HG03064 (cell line): ENCODE results near the gene NELL1.
"Not testable (repeated sequence)": the region's sequence is repeated elsewhere in the genome, so short reads cannot be mapped to it uniquely, and the experiment has no call there.

Experiments used
- ATAC-seq: cut with Tn5 transposase; IDR thresholded peaks from one replicate; pipeline ENCODE4 v1.9.1; 2021; ENCODE audit warnings: low read depth; ENCODE audit not compliant: unreplicated experiment

NELL1 gene

DNA sequence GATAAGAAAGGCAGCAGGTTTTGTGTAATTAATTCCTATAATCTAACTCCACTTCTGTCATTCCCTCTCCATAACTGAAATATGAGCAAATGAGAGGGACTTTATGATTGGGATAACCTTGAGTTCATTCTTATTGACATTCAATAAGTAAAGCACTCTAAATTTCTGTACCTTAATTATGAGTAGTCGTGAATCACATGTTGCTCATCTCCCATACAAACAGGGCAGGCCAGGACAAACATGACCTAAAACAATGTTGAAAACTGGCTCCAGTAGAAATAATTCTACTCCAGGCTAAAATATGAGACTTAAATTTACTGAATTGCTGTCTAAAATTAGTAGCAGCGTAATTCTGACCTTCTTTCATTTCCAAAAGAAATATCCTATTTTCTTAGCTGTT is 505.4 kb downstream of the NELL1 start:
- no peak for ATAC-seq

DNA sequence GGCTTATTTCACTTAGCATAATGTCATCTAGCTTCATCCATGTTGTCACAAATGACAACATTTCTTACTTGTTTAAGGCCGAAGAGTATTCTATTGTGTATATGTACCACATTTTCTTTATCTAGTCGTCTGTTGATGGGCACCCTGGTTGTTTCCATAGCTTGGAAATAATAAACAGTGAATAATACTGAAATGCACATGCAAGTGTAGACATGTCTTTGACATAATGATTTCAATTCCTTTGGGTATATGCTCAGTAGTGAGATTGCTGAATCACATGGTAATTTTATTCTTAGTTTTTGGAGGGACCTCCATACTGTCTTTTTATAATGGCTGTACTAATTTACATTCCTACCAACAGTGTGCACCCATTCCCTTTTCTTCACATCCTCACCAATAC is 508.0 kb downstream of the NELL1 start:
- no peak for ATAC-seq

DNA sequence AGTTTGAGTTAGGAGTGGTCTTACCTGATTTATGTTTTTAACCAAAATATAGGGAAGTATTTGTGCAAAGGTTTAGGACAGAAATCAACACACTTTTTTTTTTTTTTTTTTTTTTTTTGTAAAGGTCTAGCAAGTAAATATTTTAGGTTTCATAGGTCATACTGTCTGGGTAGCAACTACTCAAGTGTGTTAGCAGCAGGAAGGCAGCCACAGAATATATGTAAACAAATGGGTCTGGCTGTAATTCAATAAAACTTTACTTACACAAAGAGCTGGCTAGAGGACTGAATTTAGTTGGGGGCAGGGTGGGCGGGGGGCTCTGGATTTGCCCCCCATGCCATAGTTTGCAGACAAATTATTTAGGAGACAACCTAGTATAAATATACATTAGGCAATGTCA is 510.4 kb downstream of the NELL1 start:
- no peak for ATAC-seq

DNA sequence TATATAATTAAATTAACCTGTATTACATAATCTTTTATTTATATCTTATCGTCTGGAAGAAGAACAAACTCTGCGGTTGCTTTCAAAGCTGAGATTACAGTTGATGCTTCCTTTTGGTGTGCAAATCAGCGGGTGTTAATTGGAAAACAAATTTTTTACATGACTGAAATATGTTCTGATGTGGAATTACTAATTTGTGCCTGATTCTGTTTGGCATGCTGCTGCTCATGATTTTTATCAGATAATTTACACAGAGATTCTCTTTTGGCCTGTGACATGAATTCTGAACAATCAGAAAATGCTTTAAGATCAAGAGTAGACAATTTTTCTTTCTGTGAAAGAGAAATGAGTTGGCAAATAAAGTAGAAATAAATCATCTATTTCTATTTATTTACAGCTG is 510.8 kb downstream of the NELL1 start:
- no peak for ATAC-seq

- no peak for ATAC-seq
Measured at GRCh38 chr11:21185959-21186358, 516.6 kb downstream of the NELL1 start.

- no peak for ATAC-seq
Measured at GRCh38 chr11:21190181-21190580, 520.8 kb downstream of the NELL1 start.

DNA sequence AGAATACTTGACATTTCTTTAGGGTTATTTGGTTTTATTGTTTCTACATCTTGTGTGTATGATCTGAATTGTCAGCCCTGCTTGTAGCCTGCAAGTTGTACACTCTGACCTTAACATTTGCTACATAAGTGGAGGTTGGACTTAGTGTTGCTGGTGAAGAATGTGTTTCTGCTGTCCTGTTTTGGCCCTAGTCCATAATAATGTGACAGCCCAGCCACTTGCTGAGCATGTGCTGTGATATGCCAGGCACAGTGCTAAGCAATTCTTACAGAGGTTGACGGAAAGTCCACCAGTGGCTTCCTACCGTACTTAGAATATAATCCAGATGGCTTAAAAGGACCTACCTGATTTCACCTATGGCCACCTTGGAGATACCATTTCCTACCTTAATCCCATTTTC is 526.6 kb downstream of the NELL1 start:
- no peak for ATAC-seq

DNA sequence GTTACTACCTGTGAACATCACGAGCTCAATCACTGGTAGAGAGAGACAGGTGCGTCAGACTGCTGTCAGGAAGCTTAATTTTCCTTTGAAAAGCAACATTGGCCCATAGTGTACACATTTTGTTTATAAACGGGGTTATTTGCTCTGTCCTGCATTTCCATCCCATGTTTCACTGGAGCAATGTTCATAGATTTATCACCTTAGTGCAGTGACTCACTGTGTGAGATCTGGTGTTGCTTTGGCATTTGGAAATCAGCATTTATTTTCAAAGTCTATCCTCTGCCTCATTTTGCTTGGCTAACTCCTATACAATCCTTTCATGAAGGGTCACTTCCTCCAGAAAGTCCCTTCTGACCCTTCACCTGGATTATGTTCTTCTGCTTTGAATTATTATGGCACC is 529.1 kb downstream of the NELL1 start:
- ATAC-seq, result no peak

GRCh38 chr11:21205205-21205604 is 535.8 kb downstream of the NELL1 start:
- no peak for ATAC-seq

GRCh38 chr11:21225860-21226259 is 556.5 kb downstream of the NELL1 start:
- no peak for ATAC-seq

- ATAC-seq, result no peak
Measured at GRCh38 chr11:21229224-21229623, 559.8 kb downstream of the NELL1 start.

DNA sequence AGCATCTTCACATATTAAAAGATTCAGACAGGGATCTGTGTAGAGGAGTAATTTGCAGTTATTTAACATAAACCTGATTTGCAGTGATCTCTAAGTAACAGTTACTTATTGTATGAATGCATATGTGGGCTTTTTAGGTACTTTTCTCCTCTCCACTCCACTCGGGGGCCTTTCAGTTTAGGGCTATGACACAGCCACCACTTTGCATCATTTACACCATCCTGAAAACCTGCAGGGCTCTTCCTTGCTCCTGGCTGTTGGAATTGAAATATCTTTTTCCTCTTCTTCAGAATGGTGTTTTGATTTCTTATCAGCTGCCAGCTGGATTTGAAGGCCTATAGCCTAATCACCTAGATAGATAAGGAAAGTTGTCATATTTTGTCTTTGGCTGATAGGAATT is 580.8 kb downstream of the NELL1 start:
- no peak for ATAC-seq

- no peak for ATAC-seq
Measured at GRCh38 chr11:21254055-21254454, 584.7 kb downstream of the NELL1 start.

DNA sequence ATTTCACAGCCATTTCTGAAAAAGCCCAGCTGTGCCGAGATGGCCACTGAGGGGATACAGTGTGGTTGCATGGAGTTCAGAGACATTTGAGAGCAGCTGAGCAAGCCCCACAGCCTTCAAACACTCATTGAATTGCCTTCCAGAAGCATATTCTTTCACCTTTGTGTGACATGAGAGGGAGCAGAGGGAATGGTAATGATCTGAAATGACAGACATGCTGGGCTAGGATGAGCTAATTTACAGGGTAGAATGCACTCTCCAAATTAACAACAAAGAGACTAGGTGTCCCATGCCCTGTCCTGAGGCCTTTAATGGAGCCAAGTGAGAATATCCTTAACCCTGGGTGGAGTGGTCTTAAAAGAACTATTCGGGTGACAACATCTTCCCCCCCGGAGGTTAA is 585.4 kb downstream of the NELL1 start:
- no peak for ATAC-seq

- ATAC-seq, result no peak
Measured at GRCh38 chr11:21257461-21257860, 588.1 kb downstream of the NELL1 start.

DNA sequence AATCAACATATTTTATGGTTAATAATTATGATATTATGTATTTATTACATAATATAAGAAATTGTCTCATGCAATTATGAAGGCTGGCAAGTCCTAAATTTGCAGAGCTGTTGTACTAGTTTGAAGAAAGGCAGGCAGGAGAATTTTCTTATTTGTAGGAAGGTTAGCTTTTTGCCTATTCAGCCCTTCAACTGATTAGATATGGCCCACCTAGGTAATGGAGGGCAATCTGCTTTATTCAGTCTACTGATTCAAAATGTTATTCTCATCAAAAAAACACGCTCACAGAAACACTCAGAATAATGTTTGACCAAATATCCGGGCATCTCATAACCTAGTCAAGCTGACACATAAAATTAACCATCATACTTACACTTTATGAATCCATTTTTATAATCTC is 589.0 kb downstream of the NELL1 start:
- ATAC-seq, result no peak

GRCh38 chr11:21260101-21260500 is 590.7 kb downstream of the NELL1 start:
- no peak for ATAC-seq

DNA sequence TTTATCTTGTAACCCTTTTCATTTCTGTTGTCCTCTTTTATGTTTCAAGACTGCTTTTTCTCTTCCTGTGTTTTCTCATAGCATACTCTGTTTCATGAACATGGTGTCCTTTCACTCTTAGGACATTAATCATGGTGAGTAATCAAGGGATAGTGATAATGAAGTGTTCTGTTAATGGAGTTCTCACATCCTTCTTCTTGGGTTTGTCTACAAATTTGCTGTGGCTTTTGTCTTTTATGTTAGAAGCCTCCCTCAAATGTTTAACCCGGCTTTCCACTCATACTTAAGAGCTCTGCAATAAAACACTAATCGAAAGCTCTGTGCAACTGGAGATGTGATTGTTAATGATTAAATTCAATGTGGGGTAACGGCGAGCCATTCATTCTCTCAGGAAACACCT is 593.6 kb downstream of the NELL1 start:
- no peak for ATAC-seq

GRCh38 chr11:21264125-21264524 is 594.7 kb downstream of the NELL1 start:
- ATAC-seq, result no peak

- ATAC-seq, result no peak
Measured at GRCh38 chr11:21268036-21268435, 598.6 kb downstream of the NELL1 start.

GRCh38 chr11:21272139-21272538 is 602.8 kb downstream of the NELL1 start:
- ATAC-seq, result not testable (repeated sequence)

- ATAC-seq, result no peak
Measured at GRCh38 chr11:21278840-21279239, 609.5 kb downstream of the NELL1 start.

- no peak for ATAC-seq
Measured at GRCh38 chr11:21285104-21285503, 615.7 kb downstream of the NELL1 start.

GRCh38 chr11:21289686-21290085 is 620.3 kb downstream of the NELL1 start:
- ATAC-seq, result no peak
